Fibroblast of villous mesenchyme (primary cell): Measurements from ENCODE around the gene HTRA2. TPM values are rescaled to one million over a fixed set of nuclear protein-coding genes. Genes with fewer than 3 reads are reported as not detected.

Experiments used
- DNase-seq: peaks from one replicate; pipeline ENCODE4 v3.0.0-alpha.2; 2010; ENCODE audit warnings: low read depth
- H3K4me3 ChIP-seq: 2 replicates; pipeline ENCODE4 v1.5.1; 2011; ENCODE audit warnings: low read depth, mild to moderate bottlenecking, low read length
- total RNA-seq: library from RNA; depleted of rRNA; stranded (reverse); fragments of >200 nt; gene quantifications from 2 replicates; pipeline ENCODE4 v1.2.3, GENCODE V29; 2012
- TF ChIP-seq, protein P1 (sequence below): IDR thresholded peaks from 2 replicates; pipeline ENCODE4 v1.5.1; 2012; ENCODE audit warnings: low read depth, mild to moderate bottlenecking, low read length; ENCODE audit not compliant: insufficient read depth

The HTRA2 gene
- total RNA-seq, 1 donor, result 40.2 TPM

DNA sequence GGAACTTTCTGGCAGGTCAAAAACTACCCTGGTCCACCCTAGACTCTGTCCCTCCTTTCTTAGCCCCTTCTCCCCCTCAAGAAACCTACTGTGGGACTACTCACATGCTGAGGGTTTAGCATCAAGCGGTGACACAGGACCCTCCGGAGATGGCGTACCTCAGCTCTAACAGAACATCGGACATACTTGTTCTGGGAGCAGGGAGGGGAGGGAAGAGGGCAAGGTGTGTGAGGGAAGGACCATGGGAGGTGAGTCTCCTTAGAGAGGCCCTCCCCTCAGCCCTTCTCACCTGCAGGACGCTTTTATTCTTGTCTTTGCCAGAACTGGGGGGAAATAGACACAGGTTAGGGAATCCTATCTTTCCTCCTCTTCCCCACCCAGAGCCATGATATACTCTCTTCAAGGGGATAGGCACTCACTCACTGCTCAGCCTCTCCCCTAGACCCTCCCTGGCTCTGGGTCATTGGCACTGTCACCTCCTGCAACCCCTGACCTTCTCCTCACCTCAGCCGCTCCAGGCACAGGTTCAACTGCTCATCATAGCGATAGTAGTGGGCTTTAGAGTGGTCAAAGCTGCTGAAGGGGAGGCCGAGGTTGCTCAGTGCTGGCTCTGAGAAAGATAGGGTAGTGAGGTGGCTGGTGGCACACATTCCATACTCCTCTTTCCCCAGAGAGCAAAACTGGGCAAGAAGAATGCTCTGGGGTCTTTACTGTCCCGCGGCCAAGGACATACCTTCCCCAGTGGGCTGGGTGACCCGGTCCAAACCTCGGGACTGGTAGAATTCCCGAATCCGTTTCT, 24.1 kb upstream of the HTRA2 start:
- TF ChIP-seq, protein P1, sequence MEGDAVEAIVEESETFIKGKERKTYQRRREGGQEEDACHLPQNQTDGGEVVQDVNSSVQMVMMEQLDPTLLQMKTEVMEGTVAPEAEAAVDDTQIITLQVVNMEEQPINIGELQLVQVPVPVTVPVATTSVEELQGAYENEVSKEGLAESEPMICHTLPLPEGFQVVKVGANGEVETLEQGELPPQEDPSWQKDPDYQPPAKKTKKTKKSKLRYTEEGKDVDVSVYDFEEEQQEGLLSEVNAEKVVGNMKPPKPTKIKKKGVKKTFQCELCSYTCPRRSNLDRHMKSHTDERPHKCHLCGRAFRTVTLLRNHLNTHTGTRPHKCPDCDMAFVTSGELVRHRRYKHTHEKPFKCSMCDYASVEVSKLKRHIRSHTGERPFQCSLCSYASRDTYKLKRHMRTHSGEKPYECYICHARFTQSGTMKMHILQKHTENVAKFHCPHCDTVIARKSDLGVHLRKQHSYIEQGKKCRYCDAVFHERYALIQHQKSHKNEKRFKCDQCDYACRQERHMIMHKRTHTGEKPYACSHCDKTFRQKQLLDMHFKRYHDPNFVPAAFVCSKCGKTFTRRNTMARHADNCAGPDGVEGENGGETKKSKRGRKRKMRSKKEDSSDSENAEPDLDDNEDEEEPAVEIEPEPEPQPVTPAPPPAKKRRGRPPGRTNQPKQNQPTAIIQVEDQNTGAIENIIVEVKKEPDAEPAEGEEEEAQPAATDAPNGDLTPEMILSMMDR, result no peak
- H3K4me3 ChIP-seq, result peak overlapping the region; percentile 40
- DNase-seq, result no peak

DNA sequence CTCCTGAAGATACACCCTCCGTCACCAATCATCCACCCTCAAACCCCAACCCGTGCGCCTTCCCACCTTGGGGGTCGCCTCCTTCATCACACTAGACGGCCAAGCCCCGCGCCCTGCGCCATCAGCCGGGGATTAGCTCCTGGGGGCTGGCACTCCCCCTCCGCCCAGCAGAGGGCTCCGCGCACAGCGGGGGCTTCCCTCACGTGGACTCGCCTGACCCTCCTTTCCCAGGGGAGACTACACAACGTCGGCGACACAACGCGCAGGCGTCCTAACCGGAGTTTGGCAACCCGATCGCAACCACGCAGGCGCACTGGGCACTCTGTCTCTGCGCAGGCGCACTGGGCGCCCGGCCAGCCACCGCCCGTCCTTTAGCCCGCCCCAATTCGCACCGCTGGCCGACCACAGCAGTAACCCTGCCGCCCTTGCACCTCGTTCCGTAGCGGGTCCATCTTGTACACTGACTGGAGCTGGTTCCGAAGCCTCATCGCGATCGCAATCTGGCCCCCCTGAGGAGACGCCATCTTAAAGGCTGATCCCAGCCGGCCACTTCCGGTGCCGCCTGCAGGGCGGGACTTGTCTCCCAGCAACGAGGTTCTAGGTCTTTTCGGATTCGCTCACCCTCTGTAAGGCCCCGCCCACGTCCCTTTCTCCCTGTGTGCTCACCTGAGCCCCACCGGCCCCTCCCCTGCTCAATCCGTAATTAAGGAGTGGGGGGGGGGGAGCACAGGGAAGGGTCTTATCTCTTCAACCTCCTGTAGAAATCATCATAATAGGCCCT, 22.4 kb upstream of the HTRA2 start, which contains the start of gene PCGF1:
TSS of gene PCGF1 (minus strand) at position 551 of the 781 bp plus-strand sequence. CDS start at position 524, 27 bp downstream.
- TF ChIP-seq, protein P1, result peak; percentile 53
- DNase-seq, result peak; percentile 98
- peak within 1 kb of the TSS; percentile 98 for H3K4me3 ChIP-seq

DNA sequence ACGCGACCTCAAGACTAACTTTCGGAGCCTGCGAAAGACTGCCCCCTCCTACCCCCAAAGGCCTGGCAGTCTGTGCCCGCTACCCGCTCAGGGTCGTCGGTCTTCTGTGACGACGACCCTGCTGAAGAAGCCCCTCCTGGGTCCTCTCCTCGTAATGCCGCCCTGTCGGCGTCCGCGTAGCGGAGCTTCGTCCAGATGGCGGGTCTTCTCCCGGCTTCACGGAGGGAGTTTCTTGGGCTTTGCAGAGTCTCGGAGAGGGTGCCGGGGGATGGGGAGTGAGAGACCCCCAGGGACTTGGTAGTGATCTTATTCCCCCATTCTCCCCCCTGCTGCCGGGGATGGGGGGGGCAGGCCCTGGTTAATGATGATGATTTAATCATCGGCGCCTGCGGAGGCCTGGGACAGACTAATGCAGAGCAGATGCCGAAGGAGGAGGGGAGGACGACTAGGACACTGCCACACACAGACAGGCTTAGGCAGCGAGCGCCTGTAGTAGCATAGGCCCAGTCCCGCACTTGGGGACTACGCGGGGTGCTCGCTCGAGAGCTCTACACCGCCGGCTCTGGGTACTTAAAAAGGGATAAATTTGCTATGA, 21.7 kb upstream of the HTRA2 start:
- TF ChIP-seq, protein P1, result no peak
- peak; percentile 42 for DNase-seq
- H3K4me3 ChIP-seq, result peak overlapping the region; percentile 98

DNA sequence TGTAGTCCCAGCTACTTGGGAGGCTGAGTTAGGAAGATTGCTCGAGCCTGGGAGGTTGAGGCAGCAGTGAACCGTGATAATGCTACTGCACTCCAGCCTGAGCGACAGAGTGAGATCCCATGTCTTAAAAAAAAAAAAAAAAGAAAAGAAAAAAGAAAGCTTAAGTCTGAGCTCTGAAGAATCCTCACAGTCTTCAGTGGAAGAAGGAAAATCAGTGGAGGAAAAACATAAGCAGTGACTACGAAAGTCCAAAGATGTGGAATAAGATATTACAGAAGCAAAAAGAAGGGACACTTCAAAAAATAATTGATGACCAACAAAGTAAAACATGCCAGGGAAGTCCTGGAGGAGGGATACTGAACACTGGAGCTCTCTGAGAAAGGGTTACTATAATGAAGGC, 19.5 kb upstream of the HTRA2 start:
- no peak overlapping the region for H3K4me3 ChIP-seq
- TF ChIP-seq, protein P1, result no peak
- no peak for DNase-seq

DNA sequence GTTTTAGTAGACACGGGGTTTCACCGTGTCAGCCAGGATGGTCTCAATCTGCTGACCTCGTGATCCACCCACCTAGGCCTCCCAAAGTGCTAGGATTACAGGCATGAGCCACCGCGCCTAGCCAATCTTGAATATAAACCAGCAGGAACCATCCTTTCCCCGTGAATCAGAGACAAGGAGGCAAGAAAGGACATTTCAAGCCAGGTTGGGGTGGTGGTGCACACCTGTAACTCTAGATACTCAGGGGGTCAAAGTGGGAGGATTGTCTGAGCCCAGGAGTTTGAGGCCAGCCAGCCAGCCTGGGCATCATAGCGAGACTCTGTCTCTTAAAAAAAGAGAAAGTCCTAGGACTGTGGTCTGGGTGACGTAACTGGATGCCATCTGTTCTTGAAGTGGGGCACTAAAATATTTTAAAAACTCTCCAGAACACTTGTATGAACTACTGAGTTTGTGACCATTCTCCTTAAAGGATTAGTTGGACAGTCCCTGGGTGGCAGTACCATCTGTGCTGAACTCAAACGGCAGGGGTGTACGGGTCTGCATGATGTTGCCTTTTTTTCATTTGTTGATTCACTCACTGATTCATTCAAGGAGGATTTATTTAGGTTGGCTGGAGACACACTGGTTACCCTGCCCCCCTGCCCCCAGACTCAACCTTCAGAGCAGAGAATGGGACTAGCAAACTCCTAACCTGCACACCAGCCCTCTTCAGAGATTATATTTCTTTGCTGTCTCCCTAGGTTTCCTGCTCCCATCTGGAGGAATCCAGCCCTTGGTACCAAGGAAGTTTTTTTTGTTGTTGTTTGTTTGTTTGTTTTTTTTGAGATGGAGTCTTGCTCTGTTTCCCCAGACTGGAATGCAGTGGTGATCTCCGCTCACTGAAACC, 18.4 kb upstream of the HTRA2 start:
- TF ChIP-seq, protein P1, result no peak
- H3K4me3 ChIP-seq, result no peak overlapping the region
- DNase-seq, result no peak
